ENCODE measurements around the gene USHBP1. TPM values are rescaled to one million over a fixed set of nuclear protein-coding genes. Genes with fewer than 3 reads are reported as not detected.

Gene USHBP1
- total and polyA plus RNA-seq, 2 experiments from 2014 or later: 4.0 to 5.6 TPM

GRCh38 chr19:17211547-17212446 lies 52.7 kb downstream of the USHBP1 start:
- ATAC-seq: no peak
- H3K27ac Mint-ChIP-seq: no peak overlapping the region
- H3K36me3 ChIP-seq (ENCODE audit: insufficient read depth): no peaks in the 10 kb centered on the region

More at GRCh38 chr19:17211547-17212446, 52.7 kb downstream of the USHBP1 start:
- no peak overlapping the region for H3K4me3 ChIP-seq
- Mint-ChIP-seq H3K4me1 (peaks cover 21% of the 10 kb centered on the region), H3K9me3 (no peaks in the 10 kb centered on the region; the same call in 1 of the 3 replicates), H3K27me3 (ENCODE audit: insufficient read depth, low read depth, poor library complexity) (peaks cover 24% of the 10 kb centered on the region), H3K36me3 (ENCODE audit: low read depth) (peaks cover 30% of the 10 kb centered on the region), H3K4me3 (no peak overlapping the region)
- H3K27me3 ChIP-seq (ENCODE audit: insufficient read depth): no peaks in the 10 kb centered on the region
- peaks cover 9% of the 10 kb centered on the region for H3K4me1 ChIP-seq (ENCODE audit: insufficient read depth)
- no peak for DNase-seq (ENCODE audit: low spot score)
- no peaks in the 10 kb centered on the region for H3K9me2 ChIP-seq (ENCODE audit: insufficient read depth)
- no peaks in the 10 kb centered on the region for H3K79me2 ChIP-seq (replicated peaks; ENCODE audit: insufficient read depth)
- no peak overlapping the region for H3K4me2 ChIP-seq
- no peak overlapping the region for H2AFZ ChIP-seq
- H3K27ac ChIP-seq (ENCODE audit: low read depth): no peak overlapping the region
- no peaks in the 10 kb centered on the region for H4K20me1 ChIP-seq (replicated peaks; ENCODE audit: insufficient read depth)
- peaks cover 23% of the 10 kb centered on the region for H3F3A ChIP-seq (replicated peaks; ENCODE audit: low read depth)
- no peak for TF ChIP-seq POLR2AphosphoS5 (IDR thresholded peaks at IDR 0.05; ENCODE audit: low read depth)
- no peak for TF ChIP-seq STAT1 (IDR thresholded peaks at IDR 0.05; ENCODE audit: unreplicated experiment)
- no peak for TF ChIP-seq CREB1 (CRISPR knock-in tag; IDR thresholded peaks at IDR 0.05; ENCODE audit: low read depth)
- no peak for TF ChIP-seq EZH2 (IDR thresholded peaks at IDR 0.05; ENCODE audit: low read depth, unreplicated experiment)
- TF ChIP-seq EZH2phosphoT487 (IDR thresholded peaks at IDR 0.05; ENCODE audit: unreplicated experiment): no peak
- TF ChIP-seq ZNF331 (CRISPR knock-in tag; IDR thresholded peaks at IDR 0.05; ENCODE audit: low read depth): no peak
- TF ChIP-seq REST (IDR thresholded peaks at IDR 0.05; ENCODE audit: unreplicated experiment): no peak
- TF ChIP-seq, protein P1, sequence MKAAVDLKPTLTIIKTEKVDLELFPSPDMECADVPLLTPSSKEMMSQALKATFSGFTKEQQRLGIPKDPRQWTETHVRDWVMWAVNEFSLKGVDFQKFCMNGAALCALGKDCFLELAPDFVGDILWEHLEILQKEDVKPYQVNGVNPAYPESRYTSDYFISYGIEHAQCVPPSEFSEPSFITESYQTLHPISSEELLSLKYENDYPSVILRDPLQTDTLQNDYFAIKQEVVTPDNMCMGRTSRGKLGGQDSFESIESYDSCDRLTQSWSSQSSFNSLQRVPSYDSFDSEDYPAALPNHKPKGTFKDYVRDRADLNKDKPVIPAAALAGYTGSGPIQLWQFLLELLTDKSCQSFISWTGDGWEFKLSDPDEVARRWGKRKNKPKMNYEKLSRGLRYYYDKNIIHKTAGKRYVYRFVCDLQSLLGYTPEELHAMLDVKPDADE (IDR thresholded peaks at IDR 0.05): no peak
- no peak for TF ChIP-seq CTCF (conservative IDR thresholded peaks at IDR 0.05; ENCODE audit: low read depth in 2 of 2)
- no peak for TF ChIP-seq JUNB (IDR thresholded peaks at IDR 0.05; ENCODE audit: unreplicated experiment)
- TF ChIP-seq NANOG (IDR thresholded peaks at IDR 0.05; ENCODE audit: borderline replicate concordance): no peak
- TF ChIP-seq ZNF114 (CRISPR knock-in tag; IDR thresholded peaks at IDR 0.05): no peak
- TF ChIP-seq, protein P2, sequence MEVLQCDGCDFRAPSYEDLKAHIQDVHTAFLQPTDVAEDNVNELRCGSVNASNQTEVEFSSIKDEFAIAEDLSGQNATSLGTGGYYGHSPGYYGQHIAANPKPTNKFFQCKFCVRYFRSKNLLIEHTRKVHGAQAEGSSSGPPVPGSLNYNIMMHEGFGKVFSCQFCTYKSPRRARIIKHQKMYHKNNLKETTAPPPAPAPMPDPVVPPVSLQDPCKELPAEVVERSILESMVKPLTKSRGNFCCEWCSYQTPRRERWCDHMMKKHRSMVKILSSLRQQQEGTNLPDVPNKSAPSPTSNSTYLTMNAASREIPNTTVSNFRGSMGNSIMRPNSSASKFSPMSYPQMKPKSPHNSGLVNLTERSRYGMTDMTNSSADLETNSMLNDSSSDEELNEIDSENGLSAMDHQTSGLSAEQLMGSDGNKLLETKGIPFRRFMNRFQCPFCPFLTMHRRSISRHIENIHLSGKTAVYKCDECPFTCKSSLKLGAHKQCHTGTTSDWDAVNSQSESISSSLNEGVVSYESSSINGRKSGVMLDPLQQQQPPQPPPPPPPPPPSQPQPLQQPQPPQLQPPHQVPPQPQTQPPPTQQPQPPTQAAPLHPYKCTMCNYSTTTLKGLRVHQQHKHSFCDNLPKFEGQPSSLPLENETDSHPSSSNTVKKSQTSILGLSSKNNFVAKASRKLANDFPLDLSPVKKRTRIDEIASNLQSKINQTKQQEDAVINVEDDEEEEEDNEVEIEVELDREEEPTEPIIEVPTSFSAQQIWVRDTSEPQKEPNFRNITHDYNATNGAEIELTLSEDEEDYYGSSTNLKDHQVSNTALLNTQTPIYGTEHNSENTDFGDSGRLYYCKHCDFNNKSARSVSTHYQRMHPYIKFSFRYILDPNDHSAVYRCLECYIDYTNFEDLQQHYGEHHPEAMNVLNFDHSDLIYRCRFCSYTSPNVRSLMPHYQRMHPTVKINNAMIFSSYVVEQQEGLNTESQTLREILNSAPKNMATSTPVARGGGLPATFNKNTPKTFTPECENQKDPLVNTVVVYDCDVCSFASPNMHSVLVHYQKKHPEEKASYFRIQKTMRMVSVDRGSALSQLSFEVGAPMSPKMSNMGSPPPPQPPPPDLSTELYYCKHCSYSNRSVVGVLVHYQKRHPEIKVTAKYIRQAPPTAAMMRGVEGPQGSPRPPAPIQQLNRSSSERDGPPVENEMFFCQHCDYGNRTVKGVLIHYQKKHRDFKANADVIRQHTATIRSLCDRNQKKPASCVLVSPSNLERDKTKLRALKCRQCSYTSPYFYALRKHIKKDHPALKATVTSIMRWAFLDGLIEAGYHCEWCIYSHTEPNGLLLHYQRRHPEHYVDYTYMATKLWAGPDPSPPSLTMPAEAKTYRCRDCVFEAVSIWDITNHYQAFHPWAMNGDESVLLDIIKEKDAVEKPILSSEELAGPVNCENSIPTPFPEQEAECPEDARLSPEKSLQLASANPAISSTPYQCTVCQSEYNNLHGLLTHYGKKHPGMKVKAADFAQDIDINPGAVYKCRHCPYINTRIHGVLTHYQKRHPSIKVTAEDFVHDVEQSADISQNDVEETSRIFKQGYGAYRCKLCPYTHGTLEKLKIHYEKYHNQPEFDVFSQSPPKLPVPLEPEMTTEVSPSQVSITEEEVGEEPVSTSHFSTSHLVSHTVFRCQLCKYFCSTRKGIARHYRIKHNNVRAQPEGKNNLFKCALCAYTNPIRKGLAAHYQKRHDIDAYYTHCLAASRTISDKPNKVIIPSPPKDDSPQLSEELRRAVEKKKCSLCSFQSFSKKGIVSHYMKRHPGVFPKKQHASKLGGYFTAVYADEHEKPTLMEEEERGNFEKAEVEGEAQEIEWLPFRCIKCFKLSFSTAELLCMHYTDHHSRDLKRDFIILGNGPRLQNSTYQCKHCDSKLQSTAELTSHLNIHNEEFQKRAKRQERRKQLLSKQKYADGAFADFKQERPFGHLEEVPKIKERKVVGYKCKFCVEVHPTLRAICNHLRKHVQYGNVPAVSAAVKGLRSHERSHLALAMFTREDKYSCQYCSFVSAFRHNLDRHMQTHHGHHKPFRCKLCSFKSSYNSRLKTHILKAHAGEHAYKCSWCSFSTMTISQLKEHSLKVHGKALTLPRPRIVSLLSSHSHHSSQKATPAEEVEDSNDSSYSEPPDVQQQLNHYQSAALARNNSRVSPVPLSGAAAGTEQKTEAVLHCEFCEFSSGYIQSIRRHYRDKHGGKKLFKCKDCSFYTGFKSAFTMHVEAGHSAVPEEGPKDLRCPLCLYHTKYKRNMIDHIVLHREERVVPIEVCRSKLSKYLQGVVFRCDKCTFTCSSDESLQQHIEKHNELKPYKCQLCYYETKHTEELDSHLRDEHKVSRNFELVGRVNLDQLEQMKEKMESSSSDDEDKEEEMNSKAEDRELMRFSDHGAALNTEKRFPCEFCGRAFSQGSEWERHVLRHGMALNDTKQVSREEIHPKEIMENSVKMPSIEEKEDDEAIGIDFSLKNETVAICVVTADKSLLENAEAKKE (CRISPR knock-in tag; IDR thresholded peaks at IDR 0.05): no peak

Measured in GM23338 (cell line).